Breast epithelium (tissue), 4 donors: ENCODE measurements around the gene OCA2. TPM values are rescaled to one million over a fixed set of nuclear protein-coding genes. Genes with fewer than 3 reads are reported as not detected.

ENCODE experiments used
- DNase-seq, 2 donors: peaks; one replicate each; pipeline ENCODE4 v3.0.0-alpha.2; 2019; ENCODE audit warnings: low spot score in 2 of 2
- H3K27ac ChIP-seq, 2 donors: fragments of 200-600 bp; sonication (generic) in 1 of 2; one replicate each; pipeline ENCODE4 v1.5.1; 2016 to 2019; ENCODE audit warnings: mild to moderate bottlenecking in 1 of 2
- H3K27me3 ChIP-seq, 2 donors: fragments of 200-600 bp; sonication (generic) in 1 of 2; one replicate each; pipeline versions ENCODE4 v1.5.1 to v1.6.0; 2017 to 2019; ENCODE audit warnings: control low read depth in 1 of 2, mild to moderate bottlenecking in 1 of 2
- H3K36me3 ChIP-seq: fragments of 200-600 bp; one replicate; pipeline ENCODE4 v1.5.1; 2019
- H3K4me1 ChIP-seq, 2 donors: fragments of 200-600 bp; sonication (generic); one replicate each; pipeline ENCODE4 v1.5.1; 2016 to 2019; ENCODE audit warnings: control low read depth in 1 of 2
- H3K4me3 ChIP-seq, 3 donors: fragments of 200-600 bp; sonication (generic); 1 replicate in 2 of 3; 2 replicates in 1 of 3; pipeline ENCODE4 v1.5.1; 2016 to 2019; ENCODE audit warnings: mild to moderate bottlenecking in 3 of 3, moderate library complexity in 2 of 3
- H3K9me3 ChIP-seq, 2 donors: fragments of 200-600 bp; sonication (generic) in 1 of 2; one replicate each; pipeline ENCODE4 v1.5.1; 2016 to 2019; ENCODE audit warnings: control low read depth in 1 of 2
- POLR2A ChIP-seq: fragments of 450-650 bp; IDR thresholded peaks from one replicate; pipeline ENCODE4 v1.6.1; 2016; ENCODE audit warnings: antibody characterized with exemption, mild to moderate bottlenecking, moderate library complexity
- POLR2AphosphoS5 ChIP-seq, 3 donors: sonication (generic); formaldehyde crosslinking; IDR thresholded peaks; one replicate each; pipeline ENCODE4 v1.6.1; 2017; ENCODE audit warnings: antibody characterized with exemption in 3 of 3
- intact Hi-C: fragments of 100-400 bp; cut with DNase I; formaldehyde crosslinking; loops from one replicate; pipeline ENCODE4 v1.15.1; 2023; ENCODE audit warnings: low total_unique reads
- total RNA-seq, 3 donors: library from RNA; depleted of rRNA; stranded (reverse); fragments of >200 nt; gene quantifications; one replicate each; pipeline ENCODE4 v1.1.0, GENCODE V29; 2016
- TF ChIP-seq, protein P1 (sequence below), 3 donors: fragments of 450-650 bp; IDR thresholded peaks; one replicate each; pipeline ENCODE4 v1.5.1; 2016 to 2017; ENCODE audit warnings: antibody characterized with exemption in 3 of 3, mild to moderate bottlenecking in 3 of 3, moderate library complexity in 3 of 3

OCA2 gene
- total RNA-seq, 3 donors from 2014 or later = 0.59 to 0.80 (median 0.66) TPM

DNA sequence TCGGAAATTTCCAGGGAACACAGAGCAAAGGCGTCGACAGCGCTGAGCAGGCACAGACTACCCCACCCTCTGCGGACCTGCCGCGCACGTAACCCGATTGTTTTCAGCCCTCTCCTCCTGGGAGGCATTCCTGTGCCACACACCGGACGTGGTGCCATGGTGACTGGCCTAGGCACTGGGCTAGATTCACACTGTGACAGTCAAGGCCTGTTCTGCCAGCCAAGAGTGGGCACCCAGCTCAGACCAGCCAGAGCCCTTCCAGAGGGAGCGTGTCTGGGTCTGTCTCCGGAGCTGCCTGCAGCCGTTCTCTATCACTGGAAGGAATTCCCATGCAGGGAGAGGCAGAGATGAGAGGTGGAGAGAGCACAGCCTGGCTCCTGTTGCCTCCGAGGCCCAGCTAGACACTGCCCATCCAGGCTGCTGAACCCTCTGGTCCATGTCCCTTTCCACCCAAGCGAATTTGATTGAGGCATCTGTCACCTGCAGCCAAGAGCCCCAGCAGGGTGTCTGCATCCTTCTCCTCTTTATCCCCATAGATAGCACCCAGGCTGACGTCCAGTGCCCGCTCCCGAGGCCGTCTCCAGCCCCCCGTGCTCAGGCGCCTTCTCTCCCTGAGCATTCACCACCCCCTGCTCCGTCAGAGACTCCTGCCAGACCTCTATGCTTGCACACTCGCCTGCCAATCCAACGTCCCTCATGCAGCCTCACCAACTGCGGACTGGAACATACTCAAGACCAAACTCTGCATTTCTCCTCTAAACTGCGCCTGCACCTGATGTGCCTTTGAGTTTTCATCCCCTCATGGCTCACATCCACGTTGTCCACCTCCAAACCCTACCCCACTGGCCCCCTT is 267.5 kb downstream of the OCA2 start:
- DNase-seq = no peak
- TF ChIP-seq POLR2AphosphoS5 (IDR thresholded peaks at IDR 0.05) (no peak), POLR2A (no peak)
- TF ChIP-seq, protein P1, sequence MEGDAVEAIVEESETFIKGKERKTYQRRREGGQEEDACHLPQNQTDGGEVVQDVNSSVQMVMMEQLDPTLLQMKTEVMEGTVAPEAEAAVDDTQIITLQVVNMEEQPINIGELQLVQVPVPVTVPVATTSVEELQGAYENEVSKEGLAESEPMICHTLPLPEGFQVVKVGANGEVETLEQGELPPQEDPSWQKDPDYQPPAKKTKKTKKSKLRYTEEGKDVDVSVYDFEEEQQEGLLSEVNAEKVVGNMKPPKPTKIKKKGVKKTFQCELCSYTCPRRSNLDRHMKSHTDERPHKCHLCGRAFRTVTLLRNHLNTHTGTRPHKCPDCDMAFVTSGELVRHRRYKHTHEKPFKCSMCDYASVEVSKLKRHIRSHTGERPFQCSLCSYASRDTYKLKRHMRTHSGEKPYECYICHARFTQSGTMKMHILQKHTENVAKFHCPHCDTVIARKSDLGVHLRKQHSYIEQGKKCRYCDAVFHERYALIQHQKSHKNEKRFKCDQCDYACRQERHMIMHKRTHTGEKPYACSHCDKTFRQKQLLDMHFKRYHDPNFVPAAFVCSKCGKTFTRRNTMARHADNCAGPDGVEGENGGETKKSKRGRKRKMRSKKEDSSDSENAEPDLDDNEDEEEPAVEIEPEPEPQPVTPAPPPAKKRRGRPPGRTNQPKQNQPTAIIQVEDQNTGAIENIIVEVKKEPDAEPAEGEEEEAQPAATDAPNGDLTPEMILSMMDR (IDR thresholded peaks at IDR 0.05) = no peak
- Histone ChIP-seq H3K36me3 (no peaks in the 10 kb centered on the region), H3K27me3 (no peaks in the 10 kb centered on the region), H3K27ac (no peak overlapping the region), H3K9me3 (no peaks in the 10 kb centered on the region), H3K4me1 (no peaks in the 10 kb centered on the region), H3K4me3 (no peak overlapping the region)
- intact Hi-C loops = no loop called here

DNA sequence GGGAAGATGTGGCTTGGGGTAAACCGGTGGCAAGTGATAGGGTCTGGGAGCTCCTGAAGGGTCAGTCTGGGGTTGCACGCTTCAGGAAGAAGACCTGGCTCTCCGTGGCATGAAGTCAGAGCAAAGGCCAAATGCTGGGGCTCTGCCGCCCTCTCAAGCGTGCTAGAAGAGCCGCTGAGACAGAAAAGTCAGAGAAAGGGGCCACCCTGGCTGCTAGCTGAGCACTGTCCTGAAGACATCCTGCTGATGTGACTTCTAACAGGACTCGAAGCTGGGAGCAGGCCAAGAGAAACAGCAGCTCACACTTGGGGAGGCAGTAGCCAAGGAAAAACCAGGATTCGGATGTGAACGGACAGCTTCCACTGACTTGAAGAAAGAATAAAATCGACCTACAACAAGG is 270.4 kb downstream of the OCA2 start:
- intact Hi-C loops = loop anchor here (1.0 kb wide), 1 partner anchor 32 kb away; no protein-coding TSS in a partner anchor
- Histone ChIP-seq H3K4me3 (no peak overlapping the region), H3K4me1 (no peaks in the 10 kb centered on the region), H3K36me3 (no peaks in the 10 kb centered on the region), H3K27me3 (no peaks in the 10 kb centered on the region), H3K27ac (no peak overlapping the region), H3K9me3 (no peaks in the 10 kb centered on the region)
- no peak for DNase-seq
- TF ChIP-seq POLR2AphosphoS5 (IDR thresholded peaks at IDR 0.05) (no peak), POLR2A (no peak)
- TF ChIP-seq, protein P1 (IDR thresholded peaks at IDR 0.05) = no peak

DNA sequence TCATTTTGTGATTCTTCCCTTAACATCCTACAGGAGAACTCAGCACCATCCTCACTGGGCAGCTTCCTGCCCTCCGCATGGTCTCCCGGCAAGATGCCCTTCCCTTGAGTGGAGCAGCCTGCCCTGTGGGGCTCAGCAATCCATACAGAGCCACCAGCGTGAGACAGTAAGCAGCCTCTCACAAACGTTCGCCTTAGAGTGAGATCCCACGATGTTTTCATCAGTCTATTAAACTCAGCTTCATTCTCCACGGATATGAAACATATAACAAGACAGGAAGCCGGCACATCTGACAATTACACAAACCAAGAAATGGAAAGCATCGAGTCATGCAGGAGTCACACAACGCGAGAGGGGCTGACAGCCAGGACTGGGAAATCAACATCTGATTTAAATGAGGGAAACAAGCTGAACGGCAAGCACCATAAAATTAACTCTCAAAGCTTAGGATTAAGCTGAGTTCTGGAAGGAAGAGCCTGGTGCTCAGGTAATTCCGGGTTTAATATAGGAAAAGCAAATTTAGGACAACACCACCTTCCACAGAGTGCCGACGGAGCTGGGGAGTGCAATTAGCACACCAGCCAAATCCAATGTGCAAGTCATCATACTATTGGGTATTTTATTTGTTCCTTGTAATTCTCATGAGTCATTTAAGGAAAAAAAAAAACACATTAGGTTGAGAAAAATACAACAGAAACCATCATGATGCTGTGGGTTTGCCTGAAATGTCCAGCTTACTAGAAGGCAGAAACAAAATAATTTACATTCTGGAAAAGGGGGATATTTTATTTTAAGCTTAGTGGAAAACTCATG is 272.0 kb downstream of the OCA2 start:
- no peak for TF ChIP-seq POLR2AphosphoS5 (IDR thresholded peaks at IDR 0.05)
- no peak for TF ChIP-seq POLR2A
- TF ChIP-seq, protein P1 (IDR thresholded peaks at IDR 0.05) = no peak
- Histone ChIP-seq H3K27ac (no peak overlapping the region), H3K36me3 (no peaks in the 10 kb centered on the region), H3K4me3 (no peak overlapping the region), H3K9me3 (no peaks in the 10 kb centered on the region), H3K27me3 (no peaks in the 10 kb centered on the region), H3K4me1 (no peaks in the 10 kb centered on the region)
- intact Hi-C loops = no loop called here
- no peak for DNase-seq

DNA sequence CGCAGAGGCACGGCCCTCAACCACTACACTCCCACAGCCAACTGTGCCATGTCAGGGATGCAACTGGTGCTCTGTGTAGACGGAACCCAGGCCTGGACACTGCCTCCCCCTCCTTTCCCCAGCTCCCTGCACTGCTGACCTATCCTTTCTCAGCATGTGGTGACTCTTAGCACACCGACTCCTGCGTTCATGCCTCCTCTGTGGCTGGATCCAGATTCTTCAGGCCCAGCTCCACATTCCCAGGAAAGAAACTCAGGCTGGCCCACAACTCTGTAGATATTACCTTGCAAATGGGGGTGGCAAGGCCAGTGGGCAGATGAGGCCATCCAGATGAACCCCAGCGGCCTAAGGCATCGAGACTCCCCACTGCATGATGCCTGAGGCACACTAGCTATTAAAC is 272.7 kb downstream of the OCA2 start:
- Histone ChIP-seq H3K27ac (no peak overlapping the region), H3K36me3 (no peaks in the 10 kb centered on the region), H3K27me3 (no peaks in the 10 kb centered on the region), H3K9me3 (no peaks in the 10 kb centered on the region), H3K4me3 (no peak overlapping the region), H3K4me1 (no peaks in the 10 kb centered on the region)
- no peak for DNase-seq
- TF ChIP-seq, protein P1 (IDR thresholded peaks at IDR 0.05) = no peak
- TF ChIP-seq POLR2AphosphoS5 (IDR thresholded peaks at IDR 0.05) (no peak), POLR2A (no peak)
- intact Hi-C loops = no loop called here
